HG02642 (cell line): ENCODE results near the gene LIN9.

Source experiments
- ATAC-seq: cut with Tn5 transposase; IDR thresholded peaks from one replicate; pipeline ENCODE4 v1.9.1; 2021; ENCODE audit warnings: mild to moderate bottlenecking; ENCODE audit not compliant: unreplicated experiment, poor library complexity

Gene LIN9

DNA sequence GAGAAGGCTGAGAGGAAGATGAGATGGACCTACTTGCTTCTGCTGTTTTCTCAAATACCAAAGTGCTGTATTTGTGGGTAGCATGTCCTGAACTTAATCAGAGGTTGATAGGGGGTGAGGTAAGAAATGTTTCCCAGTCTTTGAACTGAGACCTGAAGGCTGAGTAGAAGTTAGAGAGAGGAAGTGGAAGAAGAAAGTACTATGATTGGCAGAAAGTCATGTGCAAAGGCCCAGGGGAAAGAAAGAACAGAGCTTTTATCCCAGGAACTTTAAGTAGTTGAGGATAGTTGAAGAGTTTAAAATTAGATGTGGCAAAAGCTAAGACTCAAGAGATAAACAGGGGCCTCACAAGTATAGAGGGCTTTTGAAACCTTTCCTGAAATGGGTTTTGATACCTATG lies 15.5 kb upstream of the LIN9 start:
- no peak for ATAC-seq

DNA sequence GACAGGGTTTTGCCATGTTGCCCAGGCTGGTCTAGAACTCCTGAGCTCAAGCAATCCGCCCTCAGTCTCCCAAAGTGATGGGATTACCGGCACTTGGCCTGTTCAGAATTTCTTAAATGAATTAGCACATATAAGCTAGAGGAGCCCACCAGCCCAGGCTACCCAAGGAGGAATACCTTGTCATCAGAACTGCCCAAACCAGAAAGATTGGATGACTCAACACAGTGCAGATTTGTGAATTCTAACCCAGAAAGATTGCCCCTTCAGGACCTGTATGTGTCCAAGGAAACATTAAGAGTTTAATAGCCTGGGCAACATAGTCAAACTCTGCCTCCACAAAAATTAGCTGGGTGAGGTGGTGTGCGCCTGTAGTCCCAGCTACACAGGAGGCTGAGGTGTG lies 14.0 kb upstream of the LIN9 start:
- no peak for ATAC-seq

- no peak for ATAC-seq
Measured at GRCh38 chr1:226320930-226321329, 12.0 kb upstream of the LIN9 start.

DNA sequence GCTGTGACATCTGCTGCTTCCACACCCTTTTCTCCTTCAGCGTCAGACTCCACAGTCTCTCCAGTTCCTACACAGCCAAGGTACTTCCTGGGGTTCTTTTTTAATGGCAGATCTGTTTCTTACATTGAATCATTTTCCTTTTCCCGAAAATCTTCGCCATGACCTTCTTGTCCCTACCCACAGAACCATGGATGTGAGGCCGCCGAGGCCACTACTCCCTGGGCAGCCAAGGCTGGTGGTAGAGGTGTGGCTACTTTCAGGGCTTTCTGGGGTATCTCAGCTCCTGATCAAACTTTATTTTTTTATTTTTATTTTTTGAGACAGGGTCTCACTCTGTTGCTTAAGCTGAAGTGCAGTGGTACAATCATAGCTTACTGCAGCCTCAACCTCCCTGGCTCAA lies 9.5 kb upstream of the LIN9 start:
- ATAC-seq = no peak

DNA sequence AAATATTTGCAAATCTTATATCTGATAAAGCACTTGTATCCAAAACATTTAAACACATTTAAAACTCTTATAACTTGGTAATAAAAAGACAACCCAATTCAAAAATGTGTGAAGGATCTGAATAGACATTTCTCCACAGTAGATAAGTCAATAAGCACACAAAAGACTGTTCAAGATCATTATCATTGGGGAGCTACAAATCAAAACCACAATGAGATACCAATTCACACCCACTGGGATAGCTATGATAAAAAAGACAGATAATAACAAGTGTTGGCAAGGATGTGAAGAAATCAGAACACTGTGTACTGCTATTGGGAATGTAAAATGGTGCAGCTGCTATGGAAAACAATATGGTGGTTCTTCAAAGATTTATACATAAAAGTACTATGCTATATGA lies 5.1 kb upstream of the LIN9 start:
- no peak for ATAC-seq

DNA sequence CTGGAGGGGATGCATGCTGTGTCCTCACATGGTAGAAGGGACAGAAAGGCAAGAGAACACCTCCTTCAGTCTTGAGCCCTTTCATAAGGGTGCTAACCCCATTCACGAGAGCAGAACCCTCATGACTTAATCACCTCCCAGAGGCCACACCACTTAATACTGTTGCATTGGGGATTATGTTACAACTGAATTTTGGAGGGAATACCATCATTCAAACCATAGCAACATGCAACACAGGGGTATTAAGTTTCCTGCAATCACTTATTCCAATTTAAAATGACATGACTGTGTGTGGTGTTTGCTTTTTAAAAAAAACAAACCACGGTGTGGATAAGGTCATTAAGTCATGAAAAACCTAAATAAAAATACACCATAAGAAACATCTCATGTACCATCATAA lies 3.1 kb upstream of the LIN9 start:
- ATAC-seq = no peak

DNA sequence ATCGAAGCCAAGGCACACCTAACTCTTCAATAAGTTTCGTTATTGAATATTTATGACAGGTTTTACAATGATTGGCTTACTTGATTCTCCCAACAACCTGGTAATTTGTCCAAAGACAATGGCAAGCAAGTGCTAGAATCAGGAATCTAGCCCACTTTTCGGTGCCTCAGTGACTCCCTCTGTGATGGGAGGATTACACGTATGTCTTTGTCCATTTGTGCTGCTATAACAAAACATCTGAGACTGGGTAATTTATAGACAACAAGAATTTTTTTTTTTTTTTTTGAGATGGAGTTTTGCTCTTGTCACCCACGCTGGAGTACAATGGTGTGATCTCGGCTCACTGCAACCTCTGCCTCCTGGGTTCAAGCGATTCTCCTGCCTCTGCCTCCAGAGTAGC lies 2.4 kb upstream of the LIN9 start:
- ATAC-seq = no peak

GRCh38 chr1:226310637-226311195 lies 1.8 kb upstream of the LIN9 start:
- ATAC-seq = no peak

DNA sequence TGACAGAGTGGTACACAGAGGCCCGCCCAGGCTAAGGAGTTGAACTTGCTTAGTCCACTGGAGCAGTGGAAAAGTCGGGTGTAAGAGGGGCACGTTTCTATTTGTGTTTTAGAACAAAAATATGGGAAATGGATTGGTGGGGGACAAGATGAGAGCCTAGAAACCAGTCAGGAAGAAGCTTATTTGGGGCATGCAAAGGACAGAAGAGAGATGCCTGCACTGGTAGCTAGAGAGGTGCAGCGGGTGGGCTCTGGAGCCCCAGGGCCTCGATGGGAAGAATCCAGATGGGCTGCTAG lies 1.2 kb upstream of the LIN9 start:
- no peak for ATAC-seq

GRCh38 chr1:226309398-226310244 lies 657 bp upstream of the LIN9 start:
- peak; percentile 1 for ATAC-seq

DNA sequence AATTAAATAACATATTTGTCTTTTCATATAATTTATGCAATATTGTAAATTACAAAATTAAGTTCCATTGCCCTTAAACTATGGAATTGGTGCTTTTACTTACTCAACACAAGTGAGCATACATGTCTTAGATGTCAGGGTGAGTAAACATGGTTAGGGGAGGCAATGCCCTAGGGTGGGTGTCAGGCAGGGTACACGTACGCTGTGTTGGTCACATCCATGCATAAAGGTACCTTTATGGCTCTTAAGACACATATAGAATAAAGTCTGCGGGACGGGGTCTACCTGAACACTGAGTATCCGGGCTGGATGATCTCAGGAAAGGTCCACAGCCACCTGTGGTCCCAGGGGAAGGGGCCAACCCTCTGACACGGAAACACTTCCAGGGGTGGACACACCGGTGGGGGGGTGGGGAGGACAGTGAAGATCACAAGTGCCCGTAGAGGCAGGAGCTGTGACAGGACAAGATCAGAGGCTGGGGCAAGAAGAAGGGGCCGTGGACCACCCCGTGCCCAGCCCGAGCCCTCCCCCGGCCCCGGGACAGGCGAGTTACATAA lies 720 bp downstream of the LIN9 start:
- ATAC-seq = no peak

- no peak for ATAC-seq
Measured at GRCh38 chr1:226306425-226306824, 2.5 kb downstream of the LIN9 start.

DNA sequence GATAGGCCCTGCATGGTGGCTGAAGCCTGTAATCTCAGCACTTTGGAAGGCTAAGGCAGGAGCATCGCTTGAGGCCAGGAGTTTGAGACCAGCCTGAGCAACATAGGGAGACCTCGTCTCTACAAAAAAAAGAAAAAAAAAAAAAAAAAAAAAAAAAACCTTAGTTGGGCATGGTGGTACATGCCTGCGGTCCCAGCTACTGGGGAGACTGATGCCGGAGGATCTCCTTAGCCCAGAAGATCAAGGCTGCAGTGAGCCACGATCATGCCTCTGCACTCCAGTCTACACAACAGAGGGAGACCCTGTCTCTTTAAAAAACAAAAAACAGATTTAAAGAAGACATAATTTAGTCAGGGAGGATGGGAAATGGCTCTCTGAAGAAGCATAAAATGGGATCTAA lies 3.8 kb downstream of the LIN9 start:
- no peak for ATAC-seq

DNA sequence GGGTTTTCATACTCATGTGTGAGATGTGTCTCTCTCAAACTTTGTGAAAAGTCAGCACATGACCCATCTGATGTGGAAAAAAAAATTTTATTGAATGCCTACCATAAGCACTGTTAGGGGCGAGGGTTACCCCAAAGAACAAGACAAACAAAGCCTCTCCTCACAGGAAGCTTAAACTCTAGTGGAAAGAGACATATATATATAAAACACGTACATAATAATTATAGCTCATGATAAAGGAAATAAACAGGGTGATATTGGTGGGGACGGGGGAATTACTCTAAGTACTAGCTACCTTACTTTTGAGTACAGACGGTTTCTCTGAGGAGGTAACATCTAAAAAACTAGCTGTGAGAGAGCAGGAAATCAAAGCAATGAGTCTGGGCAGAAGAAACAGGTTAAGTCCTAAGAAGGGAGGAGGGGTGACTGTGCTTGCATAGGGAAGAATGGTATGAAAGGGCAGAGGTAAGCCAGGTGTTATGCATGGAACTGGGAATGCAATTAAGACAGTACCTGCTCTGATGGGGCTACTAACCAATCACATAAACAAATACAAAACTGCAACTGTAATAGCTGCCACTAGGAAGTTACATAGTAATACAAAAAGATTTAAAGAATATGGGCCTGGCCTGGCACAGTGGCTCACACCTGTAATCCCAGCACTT lies 4.5 kb downstream of the LIN9 start:
- ATAC-seq = no peak

DNA sequence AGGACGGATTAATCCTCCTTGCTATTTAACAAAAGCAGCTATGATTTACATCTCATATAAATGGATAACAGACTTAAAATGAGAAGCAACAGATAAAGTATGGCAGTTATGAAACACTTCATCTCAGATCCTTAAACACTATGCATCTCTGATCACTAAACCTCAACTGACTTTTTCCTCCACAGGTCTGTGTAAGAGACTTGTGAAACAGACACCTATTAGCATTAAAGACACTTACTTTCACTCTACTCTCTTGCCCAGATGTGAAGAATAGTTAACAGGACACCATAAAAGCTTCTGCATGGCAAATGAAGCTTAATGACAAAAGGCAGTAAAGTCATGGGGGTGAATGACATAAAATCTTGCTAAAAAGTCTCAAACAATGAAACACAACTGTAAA lies 6.2 kb downstream of the LIN9 start:
- no peak for ATAC-seq

- no peak for ATAC-seq
Measured at GRCh38 chr1:226296911-226297310, 12.1 kb downstream of the LIN9 start.

DNA sequence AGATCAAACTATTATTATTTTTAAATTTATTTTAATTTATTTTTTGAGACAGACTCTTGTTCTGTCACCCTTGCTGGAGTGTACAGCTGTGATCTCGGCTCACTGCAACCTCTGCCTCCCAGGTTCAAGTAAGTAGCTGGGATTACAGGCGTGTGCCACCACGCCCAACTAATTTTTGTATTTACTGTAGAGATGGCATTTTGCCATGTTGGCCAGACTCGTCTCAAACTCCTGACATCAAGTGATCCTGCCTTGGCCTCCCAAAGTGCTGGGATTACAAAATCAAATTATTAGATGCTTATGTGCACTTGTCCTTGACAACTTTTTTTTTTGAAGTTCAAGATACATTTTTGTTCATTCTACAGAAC lies 15.4 kb downstream of the LIN9 start:
- ATAC-seq = no peak

- no peak for ATAC-seq
Measured at GRCh38 chr1:226292874-226293552, 16.0 kb downstream of the LIN9 start.

- no peak for ATAC-seq
Measured at GRCh38 chr1:226287587-226287986, 21.4 kb downstream of the LIN9 start.

- ATAC-seq = no peak
Measured at GRCh38 chr1:226281058-226281457, 27.9 kb downstream of the LIN9 start.

- no peak for ATAC-seq
Measured at GRCh38 chr1:226279498-226279897, 29.5 kb downstream of the LIN9 start.
